Regular cardiac myocyte (primary cell): ENCODE results near the gene HBG2. TPM values are rescaled to one million over a fixed set of nuclear protein-coding genes. Genes with fewer than 3 reads are reported as not detected.

Experiments
- total RNA-seq: library from RNA; depleted of rRNA; stranded (reverse); fragments of >200 nt; gene quantifications from 2 replicates; pipeline ENCODE4 v1.2.3, GENCODE V29; 2014

The HBG2 gene
- not detected in 2 replicates for total RNA-seq

GRCh38 chr11:5254646-5255413 lies at the start of gene HBG2:
HBG2 (minus strand) TSS chr11:5254781; CDS start chr11:5254728, 53 bp downstream.

GRCh38 chr11:5301846-5302245 lies 47.3 kb upstream of the HBG2 start, which contains the start of gene OR51B4:
OR51B4 (minus strand) TSS chr11:5301946; CDS start chr11:5301946, 0 bp downstream.

GRCh38 chr11:5269715-5270147 lies 15.2 kb upstream of the HBG2 start, which contains the start of gene HBE1:
HBE1 (minus strand) TSS chr11:5269945; CDS start chr11:5269890, 55 bp downstream.

GRCh38 chr11:5249807-5250396 lies 4.7 kb downstream of the HBG2 start, which contains the start of gene HBG1:
HBG1 (minus strand) TSS chr11:5249857; CDS start chr11:5249804, 53 bp downstream.

GRCh38 chr11:5234381-5234834 lies 20.2 kb downstream of the HBG2 start, which contains the start of gene HBD:
HBD (minus strand) TSS chr11:5234483; CDS start chr11:5234433, 50 bp downstream.

GRCh38 chr11:5226732-5227310 lies 27.8 kb downstream of the HBG2 start, which contains the start of gene HBB:
HBB (minus strand) TSS chr11:5227071; CDS start chr11:5227021, 50 bp downstream.

Other genes with a start within 250 kb of the HBG2 start
- not detected in 2 replicates for gene OR52J3, start 208.3 kb downstream of the HBG2 start, total RNA-seq
- not detected in 2 replicates for gene OR52E2, start 195.2 kb downstream of the HBG2 start, total RNA-seq
- gene OR52E1, start 185.2 kb downstream of the HBG2 start, total RNA-seq, result not detected in 2 replicates
- gene OR52A5, start 116.4 kb downstream of the HBG2 start, total RNA-seq, result not detected in 2 replicates
- gene OR52A1, start 100.0 kb downstream of the HBG2 start, total RNA-seq, result not detected in 2 replicates
- not detected in 2 replicates for gene OR51V1, start 54.1 kb downstream of the HBG2 start, total RNA-seq
- not detected in 2 replicates for gene HBB, start 27.7 kb downstream of the HBG2 start, total RNA-seq
- 0.19 TPM in 1 of 2 replicates, not detected in the other for gene HBD, start 20.3 kb downstream of the HBG2 start, total RNA-seq
- not detected in 2 replicates for gene HBG1, start 4.9 kb downstream of the HBG2 start, total RNA-seq
- not detected in 2 replicates for gene HBE1, start 15.2 kb upstream of the HBG2 start, total RNA-seq
- gene OR51B4, start 47.2 kb upstream of the HBG2 start, total RNA-seq, result not detected in 2 replicates
- 0.28 TPM in 1 of 2 replicates, not detected in the other for gene OR51B2, start 69.5 kb upstream of the HBG2 start, total RNA-seq
- gene OR51B5, start 88.7 kb upstream of the HBG2 start, total RNA-seq, result 0.28 TPM in 1 of 2 replicates, not detected in the other
- gene OR51B6, start 96.7 kb upstream of the HBG2 start, total RNA-seq, result not detected in 2 replicates
- not detected in 2 replicates for gene OR51M1, start 129.0 kb upstream of the HBG2 start, total RNA-seq
- not detected in 2 replicates for gene OR51Q1, start 167.3 kb upstream of the HBG2 start, total RNA-seq
- 0.28 TPM in 1 of 2 replicates, not detected in the other for gene OR51I1, start 186.7 kb upstream of the HBG2 start, total RNA-seq
- not detected in 2 replicates for gene OR51I2, start 194.5 kb upstream of the HBG2 start, total RNA-seq
- not detected in 2 replicates for gene OR52D1, start 233.9 kb upstream of the HBG2 start, total RNA-seq